Trophoblast cell (in vitro differentiated cells and primary cell): ENCODE results near the gene ZC3H12C.
A peak's percentile ranks its signal among the peaks of the same experiment; 100 is the strongest.

ENCODE experiments used
- DNase-seq, 2 donors: peaks; one replicate each; pipeline ENCODE4 v3.0.0-alpha.2; 2016
- H2AFZ ChIP-seq: 2 replicates; pipeline ENCODE4 v1.6.1; 2013; ENCODE audit warnings: low read length, moderate library complexity, mild to moderate bottlenecking; ENCODE audit not compliant: insufficient read depth, poor library complexity
- H2AK5ac ChIP-seq: 2 replicates; pipeline ENCODE4 v1.6.1; 2013; ENCODE audit warnings: mild to moderate bottlenecking, low read length
- H2BK120ac ChIP-seq: 2 replicates; pipeline ENCODE4 v1.6.1; 2013; ENCODE audit warnings: low read length, mild to moderate bottlenecking, moderate library complexity; ENCODE audit not compliant: insufficient read depth, poor library complexity
- H2BK12ac ChIP-seq: 2 replicates; pipeline ENCODE4 v1.6.1; 2013; ENCODE audit warnings: mild to moderate bottlenecking, low read length, moderate library complexity
- H2BK5ac ChIP-seq: 2 replicates; pipeline ENCODE4 v1.6.1; 2013; ENCODE audit warnings: low read length, low read depth, moderate library complexity, mild to moderate bottlenecking; ENCODE audit not compliant: poor library complexity
- H3K14ac ChIP-seq: 2 replicates; pipeline ENCODE4 v1.6.1; 2013; ENCODE audit warnings: mild to moderate bottlenecking, low read length
- H3K18ac ChIP-seq: 2 replicates; pipeline ENCODE4 v1.6.1; 2013; ENCODE audit warnings: mild to moderate bottlenecking, low read length
- H3K23ac ChIP-seq: 2 replicates; pipeline ENCODE4 v1.6.1; 2013; ENCODE audit warnings: low read length
- H3K27ac ChIP-seq: 2 replicates; pipeline ENCODE4 v1.5.1; 2013; ENCODE audit warnings: low read depth, mild to moderate bottlenecking, inconsistent platforms, low read length, moderate library complexity
- H3K27me3 ChIP-seq: 2 replicates; pipeline ENCODE4 v1.6.1; 2013; ENCODE audit warnings: inconsistent platforms, mild to moderate bottlenecking, low read length, moderate library complexity; ENCODE audit not compliant: insufficient read depth
- H3K36me3 ChIP-seq, 2 experiments: 1 replicate in 1 of 2; 2 replicates in 1 of 2; pipeline ENCODE4 v1.6.1; 2013; ENCODE audit warnings: low read length in 2 of 2, mild to moderate bottlenecking in 2 of 2, moderate library complexity in 1 of 2; ENCODE audit not compliant: insufficient read depth in 2 of 2, control insufficient read depth in 1 of 2
- H3K4ac ChIP-seq: 2 replicates; pipeline ENCODE4 v1.6.1; 2013; ENCODE audit warnings: low read depth, mild to moderate bottlenecking, low read length, moderate library complexity
- H3K4me1 ChIP-seq, 2 experiments: 1 replicate in 1 of 2; 2 replicates in 1 of 2; pipeline ENCODE4 v1.6.1; 2013; ENCODE audit warnings: low read length in 2 of 2, mild to moderate bottlenecking in 2 of 2, moderate library complexity in 1 of 2; ENCODE audit not compliant: insufficient read depth in 2 of 2, control insufficient read depth in 1 of 2
- H3K4me2 ChIP-seq: 2 replicates; pipeline ENCODE4 v1.6.1; 2013; ENCODE audit warnings: inconsistent platforms, mild to moderate bottlenecking, low read length, moderate library complexity
- H3K4me3 ChIP-seq: 2 replicates; pipeline ENCODE4 v1.5.1; 2013; ENCODE audit warnings: mild to moderate bottlenecking, low read depth, low read length, inconsistent platforms
- H3K79me1 ChIP-seq: one replicate; pipeline ENCODE4 v1.6.1; 2013; ENCODE audit warnings: low read length
- H3K79me2 ChIP-seq: 2 replicates; pipeline ENCODE4 v1.6.1; 2013; ENCODE audit warnings: low read length, mild to moderate bottlenecking; ENCODE audit not compliant: control insufficient read depth, insufficient read depth, poor library complexity
- H3K9ac ChIP-seq: 2 replicates; pipeline ENCODE4 v1.6.1; 2013; ENCODE audit warnings: mild to moderate bottlenecking, low read length
- H3K9me3 ChIP-seq: 2 replicates; pipeline ENCODE4 v1.6.1; 2013; ENCODE audit warnings: low read depth, mild to moderate bottlenecking, control low read depth, inconsistent platforms, low read length; ENCODE audit not compliant: insufficient read depth
- H4K12ac ChIP-seq: 2 replicates; pipeline ENCODE4 v1.6.1; 2013; ENCODE audit warnings: low read depth, mild to moderate bottlenecking, low read length, moderate library complexity
- H4K8ac ChIP-seq: 2 replicates; pipeline ENCODE4 v1.6.1; 2013; ENCODE audit warnings: low read depth, mild to moderate bottlenecking, low read length, moderate library complexity
- H4K91ac ChIP-seq: one replicate; pipeline ENCODE4 v1.6.1; 2013; ENCODE audit warnings: low read depth, mild to moderate bottlenecking, low read length, moderate library complexity
- WGBS: extraction: QIAGEN DNeasy Blood & Tissue Kit; methylation state at CpG from one replicate; pipeline ENCODE4 v1.1.7; 2013; ENCODE audit warnings: missing lambda C conversion rate; ENCODE audit not compliant: insufficient read length, insufficient coverage; ENCODE audit errors: extremely low coverage; 5-methylcytosine and 5-hydroxymethylcytosine counted together

The ZC3H12C gene

DNA sequence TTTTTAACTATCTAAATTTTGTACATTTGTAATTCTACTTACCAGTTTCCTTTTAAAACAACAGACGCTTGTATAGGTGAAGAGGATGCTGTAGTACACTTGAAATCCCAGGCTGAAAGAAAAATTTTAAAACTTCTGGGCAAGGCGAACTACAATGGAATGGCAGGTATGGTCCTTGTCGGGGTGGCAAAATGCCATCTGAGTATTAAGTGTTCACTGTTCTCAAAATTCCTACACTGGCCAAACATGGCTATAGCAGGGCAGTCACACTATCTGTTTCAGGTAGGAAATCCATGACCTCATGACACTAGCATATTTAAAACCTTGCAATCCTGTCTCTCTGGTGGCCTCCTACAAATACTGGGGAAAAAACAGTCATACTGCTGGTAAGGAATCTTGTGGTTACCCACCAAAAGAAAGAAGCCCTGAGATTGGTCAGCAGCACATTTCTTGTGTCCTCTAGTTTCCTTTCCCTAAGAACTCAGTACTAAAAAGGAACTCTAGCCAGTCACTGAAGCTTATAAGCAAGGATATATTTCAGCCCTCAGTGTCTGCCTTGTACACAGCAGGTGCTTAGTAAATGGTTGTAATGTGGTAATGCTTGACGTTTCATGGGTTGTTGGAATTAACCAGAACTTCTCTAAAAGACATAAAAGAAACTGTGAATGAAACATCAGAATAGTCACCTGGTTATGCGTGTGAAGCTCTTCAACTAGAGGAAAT is 5.2 kb upstream of the ZC3H12C start:
- H3K4ac ChIP-seq = no peak overlapping the region
- H3K79me2 ChIP-seq = peaks cover 5% of the 10 kb centered on the region
- H3K27ac ChIP-seq = no peak overlapping the region
- H3K9ac ChIP-seq = no peak overlapping the region
- no peak overlapping the region for H3K23ac ChIP-seq
- H3K4me2 ChIP-seq = no peak overlapping the region
- peak in 1 of 2 donors; percentile 19 for DNase-seq
- H3K4me3 ChIP-seq = no peak overlapping the region
- no CpG with 5 or more reads among the region's 5 CpGs for WGBS
- no peak overlapping the region for H2BK12ac ChIP-seq
- H2BK120ac ChIP-seq = no peak overlapping the region
- no peak overlapping the region for H3K18ac ChIP-seq
- H4K12ac ChIP-seq = no peak overlapping the region
- no peaks in the 10 kb centered on the region for H3K9me3 ChIP-seq
- H3K27me3 ChIP-seq = no peaks in the 10 kb centered on the region
- no peak overlapping the region for H2AFZ ChIP-seq
- H3K79me1 ChIP-seq = peaks cover 9% of the 10 kb centered on the region
- no peak overlapping the region for H2AK5ac ChIP-seq
- H4K8ac ChIP-seq = no peak overlapping the region
- peaks cover 5 to 7% of the 10 kb centered on the region in 2 experiments for H3K4me1 ChIP-seq
- H3K14ac ChIP-seq = no peak overlapping the region
- H4K91ac ChIP-seq = no peak overlapping the region
- H3K36me3 ChIP-seq = no peaks in the 10 kb centered on the region
- H2BK5ac ChIP-seq = no peak overlapping the region

DNA sequence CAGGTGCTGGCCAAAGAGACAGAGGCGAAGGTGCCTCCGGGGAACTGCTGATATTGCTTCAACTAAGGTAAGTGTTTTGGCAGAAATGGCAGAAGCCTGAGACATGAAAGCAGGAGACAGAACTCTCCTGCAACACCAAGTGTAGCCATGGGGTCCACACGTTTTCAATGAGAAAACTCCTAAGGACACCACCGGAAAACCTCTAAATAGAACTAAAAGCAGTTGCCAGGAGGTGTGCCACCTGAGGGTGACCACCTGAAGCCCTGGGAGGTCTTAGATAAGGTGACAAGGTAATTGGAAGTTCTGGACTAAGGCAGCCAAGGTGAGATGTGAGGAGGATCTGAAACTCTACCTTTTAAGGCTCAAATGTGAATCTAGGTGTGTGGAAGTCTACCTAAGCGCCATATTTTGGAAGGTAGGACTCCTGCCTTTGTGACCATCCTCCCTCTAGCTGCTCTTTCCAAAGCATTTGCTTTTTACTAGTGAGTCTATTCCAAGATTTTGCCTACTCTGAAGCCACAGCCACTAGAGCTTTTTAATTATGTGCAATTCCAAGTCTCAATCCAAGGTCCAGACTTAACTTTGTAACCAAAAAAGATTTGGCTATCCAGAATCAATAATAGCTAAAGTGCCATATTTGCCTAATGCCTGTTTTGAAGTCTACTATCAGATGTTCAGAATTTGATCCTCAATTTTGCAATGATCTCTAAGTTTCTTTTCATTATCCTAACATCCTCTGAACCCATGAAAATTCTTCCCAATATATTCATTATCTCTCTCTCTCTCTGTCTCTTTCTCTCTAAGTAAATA is 4.5 kb upstream of the ZC3H12C start:
- Histone ChIP-seq H3K9ac (no peak overlapping the region), H3K14ac (no peak overlapping the region)
- WGBS = no CpG with 5 or more reads among the region's 5 CpGs

DNA sequence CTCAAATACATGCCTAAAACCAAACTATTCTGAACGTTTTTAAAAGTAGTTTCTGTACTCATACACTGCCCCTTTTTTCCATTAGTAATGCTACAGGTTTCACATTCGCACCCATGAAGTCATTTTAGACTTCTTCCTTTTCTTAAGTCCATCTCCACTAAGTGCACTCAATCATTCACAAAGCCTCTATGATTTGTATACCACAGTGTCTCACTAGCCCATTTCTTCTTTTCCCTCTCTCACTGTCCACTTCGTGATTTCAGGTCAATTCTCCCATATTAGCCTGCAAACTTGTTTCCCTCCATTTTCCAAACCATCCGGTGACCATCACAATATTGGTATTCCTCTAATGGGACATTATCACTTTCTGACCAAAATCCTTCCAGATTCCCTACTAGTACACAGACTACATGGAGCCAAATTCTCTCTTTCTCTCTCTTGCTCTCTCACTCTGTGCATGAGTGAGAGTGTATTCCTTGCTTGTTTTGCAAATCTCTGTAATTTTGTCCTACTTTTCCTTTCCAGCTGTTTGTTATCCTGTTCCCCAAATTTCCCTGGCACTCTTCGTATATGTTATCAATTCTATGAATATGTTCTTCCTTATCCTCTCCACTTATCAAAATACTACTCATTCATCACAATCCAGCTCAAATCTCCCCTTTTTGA is 3.4 kb upstream of the ZC3H12C start:
- Histone ChIP-seq H3K9me3 (no peaks in the 10 kb centered on the region), H3K79me2 (peaks cover 14% of the 10 kb centered on the region), H3K9ac (no peak overlapping the region), H2BK120ac (no peak overlapping the region), H3K36me3 (no peaks in the 10 kb centered on the region), H4K91ac (no peak overlapping the region), H3K4me2 (no peak overlapping the region), H3K18ac (no peak overlapping the region), H2AFZ (no peak overlapping the region), H3K4me1 (peaks cover 3 to 5% of the 10 kb centered on the region in 2 experiments), H3K27me3 (no peaks in the 10 kb centered on the region), H3K14ac (no peak overlapping the region), H3K23ac (no peak overlapping the region), H3K4ac (no peak overlapping the region), H4K12ac (no peak overlapping the region), H2BK12ac (no peak overlapping the region), H2BK5ac (no peak overlapping the region), H3K27ac (no peak overlapping the region), H2AK5ac (no peak overlapping the region), H3K79me1 (peaks cover 16% of the 10 kb centered on the region), H3K4me3 (no peak overlapping the region), H4K8ac (no peak overlapping the region)
- no peak for DNase-seq
- no CpG with 5 or more reads among the region's 5 CpGs for WGBS

More for the DNA sequence above, 4.5 kb upstream of the ZC3H12C start:
- H2BK5ac ChIP-seq = no peak overlapping the region
- H3K27me3 ChIP-seq = no peaks in the 10 kb centered on the region
- no peak overlapping the region for H3K4ac ChIP-seq
- DNase-seq = no peak
- no peak overlapping the region for H3K4me2 ChIP-seq
- H3K4me3 ChIP-seq = no peak overlapping the region
- no peaks in the 10 kb centered on the region for H3K36me3 ChIP-seq
- H2BK12ac ChIP-seq = no peak overlapping the region
- H2BK120ac ChIP-seq = no peak overlapping the region
- no peak overlapping the region for H4K8ac ChIP-seq
- H3K27ac ChIP-seq = no peak overlapping the region
- peaks cover 15% of the 10 kb centered on the region for H3K79me1 ChIP-seq
- H3K18ac ChIP-seq = no peak overlapping the region
- peaks cover 3 to 5% of the 10 kb centered on the region in 2 experiments for H3K4me1 ChIP-seq
- no peak overlapping the region for H2AK5ac ChIP-seq
- no peaks in the 10 kb centered on the region for H3K9me3 ChIP-seq
- H4K12ac ChIP-seq = no peak overlapping the region
- H3K79me2 ChIP-seq = peaks cover 13% of the 10 kb centered on the region
- H2AFZ ChIP-seq = no peak overlapping the region
- no peak overlapping the region for H4K91ac ChIP-seq
- H3K23ac ChIP-seq = no peak overlapping the region

DNA sequence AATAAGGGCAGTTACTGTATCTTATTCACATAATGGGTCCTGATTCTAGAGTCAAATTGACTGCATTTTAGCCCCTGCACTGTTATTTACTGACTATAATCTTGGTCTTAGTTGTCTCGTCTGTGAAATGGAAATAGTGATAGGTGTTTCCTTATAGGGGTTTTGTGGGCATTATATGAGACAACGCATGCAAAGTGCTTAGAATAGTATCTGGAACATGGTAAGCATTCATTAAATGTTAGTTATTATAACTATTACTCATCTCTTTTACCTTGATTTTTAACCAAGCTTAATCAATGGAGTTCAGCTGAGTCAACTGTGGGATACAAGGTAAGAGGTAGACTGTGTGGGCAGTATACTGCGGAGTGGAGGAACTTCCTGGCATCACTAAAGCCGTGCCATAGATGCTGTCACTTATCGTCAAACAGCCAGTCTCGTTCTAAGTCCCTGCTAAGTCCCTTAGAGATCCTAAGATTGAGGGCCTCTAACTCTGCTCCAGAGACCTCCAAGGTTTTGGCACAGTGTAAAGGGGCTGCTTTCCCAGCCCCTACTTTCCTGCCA is 2.6 kb upstream of the ZC3H12C start:
- H3K4me2 ChIP-seq = no peak overlapping the region
- no peak overlapping the region for H2BK120ac ChIP-seq
- no peak overlapping the region for H3K23ac ChIP-seq
- H4K12ac ChIP-seq = no peak overlapping the region
- no peak for DNase-seq
- peak overlapping the region; percentile 82 for H2BK12ac ChIP-seq
- H3K9me3 ChIP-seq = no peaks in the 10 kb centered on the region
- no peak overlapping the region for H3K18ac ChIP-seq
- H4K91ac ChIP-seq = no peak overlapping the region
- no peak overlapping the region for H2BK5ac ChIP-seq
- H3K79me1 ChIP-seq = peaks cover 16% of the 10 kb centered on the region
- H3K27me3 ChIP-seq = no peaks in the 10 kb centered on the region
- peaks cover 14% of the 10 kb centered on the region for H3K79me2 ChIP-seq
- H3K27ac ChIP-seq = no peak overlapping the region
- WGBS = no CpG with 5 or more reads among the region's 6 CpGs
- no peaks in the 10 kb centered on the region for H3K36me3 ChIP-seq
- no peak overlapping the region for H3K4me3 ChIP-seq
- H2AFZ ChIP-seq = no peak overlapping the region
- no peak overlapping the region for H2AK5ac ChIP-seq
- H4K8ac ChIP-seq = no peak overlapping the region
- no peak overlapping the region for H3K9ac ChIP-seq
- H3K4ac ChIP-seq = no peak overlapping the region
- H3K14ac ChIP-seq = no peak overlapping the region
- H3K4me1 ChIP-seq = peaks cover 3 to 5% of the 10 kb centered on the region in 2 experiments
